Neural cell (in vitro differentiated cells): ENCODE data around the gene UBXN10. TPM values are rescaled to one million over a fixed set of nuclear protein-coding genes. Genes with fewer than 3 reads are reported as not detected.

ENCODE experiments used
- H2AFZ ChIP-seq: fragments of 200-600, 300-800 bp; sonication (generic), shearing (Covaris generic); 2 replicates; pipeline ENCODE4 v1.6.0; 2014; ENCODE audit warnings: low read depth, mild to moderate bottlenecking, antibody characterized with exemption, low read length, moderate library complexity
- H3F3A ChIP-seq: fragments of 200-600 bp; shearing (Covaris generic); 2 replicates; pipeline ENCODE4 v1.6.1; 2016; ENCODE audit warnings: mild to moderate bottlenecking, moderate library complexity, mixed read lengths, antibody characterized with exemption, low read length; ENCODE audit not compliant: insufficient read depth, poor library complexity, severe bottlenecking
- H3K27ac ChIP-seq: fragments of 200-600, 300-800 bp; sonication (generic), shearing (Covaris generic); 2 replicates; pipeline ENCODE4 v1.5.1; 2014; ENCODE audit warnings: mild to moderate bottlenecking, low read length, moderate library complexity
- H3K27me3 ChIP-seq: fragments of 300-800, 200-600 bp; sonication (generic), shearing (Covaris generic); 2 replicates; pipeline ENCODE4 v1.6.0; 2014; ENCODE audit warnings: mild to moderate bottlenecking, low read depth, low read length, moderate library complexity; ENCODE audit not compliant: insufficient read depth
- H3K36me3 ChIP-seq: fragments of 300-800, 200-600 bp; sonication (generic), shearing (Covaris generic); 2 replicates; pipeline ENCODE4 v1.5.1; 2014; ENCODE audit warnings: mild to moderate bottlenecking, antibody characterized with exemption, low read length, moderate library complexity; ENCODE audit not compliant: insufficient read depth
- H3K4me2 ChIP-seq: fragments of 300-800, 200-600 bp; sonication (generic), shearing (Covaris generic); 2 replicates; pipeline ENCODE4 v1.6.0; 2014; ENCODE audit warnings: mild to moderate bottlenecking, low read length
- H3K4me3 ChIP-seq: fragments of 300-800, 200-600 bp; sonication (generic), shearing (Covaris generic); 2 replicates; pipeline ENCODE4 v1.5.1; 2014; ENCODE audit warnings: mild to moderate bottlenecking, low read length, moderate library complexity
- H3K79me2 ChIP-seq: fragments of 200-600 bp; shearing (Covaris generic); replicated peaks from 2 replicates; pipeline ENCODE4 v1.6.0; 2014; ENCODE audit warnings: mild to moderate bottlenecking, low read length, moderate library complexity; ENCODE audit not compliant: insufficient read depth
- H3K9ac ChIP-seq: fragments of 300-800, 200-600 bp; sonication (generic), shearing (Covaris generic); 2 replicates; pipeline ENCODE4 v1.6.1; 2016; ENCODE audit warnings: mild to moderate bottlenecking, low read length, mixed read lengths
- H3K9me2 ChIP-seq: fragments of 200-600 bp; shearing (Covaris generic); 2 replicates; pipeline ENCODE4 v1.6.1; 2016; ENCODE audit warnings: mild to moderate bottlenecking, low read length, mixed read lengths; ENCODE audit not compliant: insufficient read depth
- H3K9me3 ChIP-seq: fragments of 200-600, 300-800 bp; sonication (generic), shearing (Covaris generic); 2 replicates; pipeline ENCODE4 v1.6.1; 2016; ENCODE audit warnings: mild to moderate bottlenecking, mixed run types, low read length, moderate library complexity, mixed read lengths
- H4K20me1 ChIP-seq: fragments of 200-600 bp; shearing (Covaris generic); 2 replicates; pipeline ENCODE4 v1.6.1; 2016; ENCODE audit warnings: mild to moderate bottlenecking, mixed run types; ENCODE audit not compliant: insufficient read depth
- CTCF ChIP-seq: fragments of 450-650 bp; IDR thresholded peaks from 2 replicates; pipeline ENCODE4 v1.5.1; 2014; ENCODE audit warnings: antibody characterized with exemption, mild to moderate bottlenecking, moderate library complexity; ENCODE audit not compliant: poor library complexity, severe bottlenecking
- EP300 ChIP-seq: fragments of 450-650 bp; conservative IDR thresholded peaks from 2 replicates; pipeline ENCODE4 v1.6.1; 2014; ENCODE audit warnings: antibody characterized with exemption, mild to moderate bottlenecking, moderate library complexity; ENCODE audit not compliant: poor library complexity, severe bottlenecking
- EZH2 ChIP-seq: fragments of 200-600, 300-800 bp; shearing (Covaris generic), sonication (generic); IDR thresholded peaks from 2 replicates; pipeline ENCODE4 v1.6.1; 2014; ENCODE audit warnings: antibody characterized with exemption, low read length, borderline replicate concordance, mild to moderate bottlenecking; ENCODE audit not compliant: insufficient read depth, poor library complexity, severe bottlenecking
- MXI1 ChIP-seq: fragments of 450-650 bp; conservative IDR thresholded peaks from 2 replicates; pipeline ENCODE4 v1.6.1; 2014; ENCODE audit warnings: antibody characterized with exemption, mild to moderate bottlenecking; ENCODE audit not compliant: poor library complexity, severe bottlenecking
- POLR2AphosphoS5 ChIP-seq: IDR thresholded peaks from 2 replicates; pipeline ENCODE4 v1.6.1; 2012
- RAD21 ChIP-seq: fragments of 450-650 bp; conservative IDR thresholded peaks from 2 replicates; pipeline ENCODE4 v1.6.1; 2014; ENCODE audit warnings: antibody characterized with exemption, mild to moderate bottlenecking, moderate library complexity
- REST ChIP-seq: IDR thresholded peaks from 2 replicates; pipeline ENCODE4 v1.6.1; 2012; ENCODE audit warnings: borderline replicate concordance
- SMC3 ChIP-seq: fragments of 450-650 bp; conservative IDR thresholded peaks from 2 replicates; pipeline ENCODE4 v1.6.1; 2014; ENCODE audit warnings: antibody characterized with exemption, mild to moderate bottlenecking, moderate library complexity; ENCODE audit not compliant: poor library complexity
- TAF1 ChIP-seq: IDR thresholded peaks from 2 replicates; pipeline ENCODE4 v1.6.1; 2012; ENCODE audit warnings: low read depth
- polyA plus RNA-seq: library from polyadenylated mRNA; depleted of rRNA; stranded (reverse); fragments of >200 nt; gene quantifications from 2 replicates; pipeline ENCODE4 v1.2.3, GENCODE V29; 2014

UBXN10 gene
- polyA plus RNA-seq, 1 donor from 2014 or later, result 0.64 TPM

GRCh38 chr1:20180129-20180843 is 5.6 kb upstream of the UBXN10 start:
- no peak overlapping the region for H3K27ac ChIP-seq
- no peaks in the 10 kb centered on the region for H3K36me3 ChIP-seq
- no peak overlapping the region for H2AFZ ChIP-seq
- no peak for TF ChIP-seq TAF1
- TF ChIP-seq REST, result no peak
- TF ChIP-seq SMC3, result no peak
- no peak for TF ChIP-seq RAD21
- no peak for TF ChIP-seq CTCF
- no peak for TF ChIP-seq POLR2AphosphoS5
- no peak for TF ChIP-seq MXI1
- no peak for TF ChIP-seq EZH2
- TF ChIP-seq EP300, result no peak
- H3K4me2 ChIP-seq, result no peak overlapping the region
- H4K20me1 ChIP-seq, result no peaks in the 10 kb centered on the region
- no peaks in the 10 kb centered on the region for H3K9me2 ChIP-seq
- H3K27me3 ChIP-seq, result no peaks in the 10 kb centered on the region
- H3K9ac ChIP-seq, result no peak overlapping the region
- H3K4me3 ChIP-seq, result no peak overlapping the region
- H3K9me3 ChIP-seq, result no peaks in the 10 kb centered on the region
- no peaks in the 10 kb centered on the region for H3F3A ChIP-seq
- no peaks in the 10 kb centered on the region for H3K79me2 ChIP-seq

GRCh38 chr1:20180844-20181207 is 5.1 kb upstream of the UBXN10 start:
- Histone ChIP-seq H3K79me2 (no peaks in the 10 kb centered on the region), H3K27ac (no peak overlapping the region), H3K4me2 (no peak overlapping the region), H3K9ac (no peak overlapping the region), H3K4me3 (no peak overlapping the region), H4K20me1 (no peaks in the 10 kb centered on the region), H3K36me3 (no peaks in the 10 kb centered on the region), H3F3A (no peaks in the 10 kb centered on the region), H3K9me2 (no peaks in the 10 kb centered on the region), H2AFZ (no peak overlapping the region), H3K27me3 (no peaks in the 10 kb centered on the region), H3K9me3 (no peaks in the 10 kb centered on the region)
- TF ChIP-seq POLR2AphosphoS5 (no peak), CTCF (no peak), RAD21 (no peak), EP300 (no peak), MXI1 (no peak), SMC3 (no peak), REST (no peak), TAF1 (no peak), EZH2 (no peak)
